HG02870 (cell line): ENCODE data around the gene SPACA4.

Experiments
- ATAC-seq: cut with Tn5 transposase; IDR thresholded peaks from one replicate; pipeline ENCODE4 v1.9.1; 2021; ENCODE audit warnings: mild to moderate bottlenecking, moderate library complexity; ENCODE audit not compliant: unreplicated experiment

The SPACA4 gene

DNA sequence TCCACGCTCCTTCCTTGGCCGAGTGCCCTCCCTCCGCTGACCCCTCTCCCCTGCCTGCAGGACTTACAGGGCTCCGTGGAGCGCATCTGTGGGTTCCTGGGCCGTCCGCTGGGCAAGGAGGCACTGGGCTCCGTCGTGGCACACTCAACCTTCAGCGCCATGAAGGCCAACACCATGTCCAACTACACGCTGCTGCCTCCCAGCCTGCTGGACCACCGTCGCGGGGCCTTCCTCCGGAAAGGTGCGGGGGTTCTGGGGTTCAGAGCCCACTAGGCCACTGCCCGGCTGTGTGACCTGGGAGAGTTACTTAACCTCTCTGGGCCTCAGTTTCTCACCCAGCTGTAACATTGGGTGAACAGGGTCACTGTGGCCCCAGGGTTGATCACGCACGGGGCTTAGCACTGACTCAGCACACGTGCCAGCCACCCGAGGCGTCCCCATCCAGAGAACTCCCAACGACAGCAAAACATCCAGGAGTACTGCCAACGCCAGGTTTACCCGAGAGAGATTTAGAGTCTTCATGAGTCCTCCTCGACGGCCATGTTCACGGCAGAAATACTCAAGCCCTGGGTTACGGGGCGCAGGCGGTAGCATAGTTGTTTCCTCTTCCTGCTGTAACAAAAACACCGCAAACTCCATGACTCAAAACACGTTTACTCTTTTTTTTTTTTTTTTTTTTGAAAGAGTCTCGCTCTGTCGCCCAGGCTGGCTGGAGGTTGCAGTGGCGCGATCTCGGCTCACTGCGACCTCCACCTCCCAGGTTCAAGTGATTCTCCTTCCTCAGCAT is 9.7 kb upstream of the SPACA4 start:
- no peak for ATAC-seq

DNA sequence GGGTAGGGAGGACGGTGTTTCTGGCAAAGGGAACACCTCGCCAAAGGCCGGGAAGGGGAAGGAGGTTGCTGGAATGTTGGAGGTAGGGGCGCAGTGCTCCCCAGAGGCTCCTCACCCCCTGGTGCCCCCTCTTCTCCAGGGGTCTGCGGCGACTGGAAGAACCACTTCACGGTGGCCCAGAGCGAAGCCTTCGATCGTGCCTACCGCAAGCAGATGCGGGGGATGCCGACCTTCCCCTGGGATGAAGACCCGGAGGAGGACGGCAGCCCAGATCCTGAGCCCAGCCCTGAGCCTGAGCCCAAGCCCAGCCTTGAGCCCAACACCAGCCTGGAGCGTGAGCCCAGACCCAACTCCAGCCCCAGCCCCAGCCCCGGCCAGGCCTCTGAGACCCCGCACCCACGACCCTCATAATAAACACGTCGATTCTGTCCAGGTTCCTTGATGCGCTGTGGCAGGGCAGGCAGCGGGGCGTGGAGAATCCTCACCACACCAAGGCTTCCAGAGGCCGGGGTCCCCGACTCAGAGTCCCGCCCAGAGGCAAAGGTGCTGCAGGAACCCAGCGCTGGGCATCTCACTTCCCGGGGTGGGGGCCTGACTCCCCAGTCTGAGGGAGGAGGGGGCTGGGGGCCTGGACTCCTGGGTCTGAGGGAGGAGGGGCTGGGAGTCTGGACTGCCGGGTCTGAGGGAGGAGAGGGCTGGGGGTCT is 7.4 kb upstream of the SPACA4 start:
- no peak for ATAC-seq

GRCh38 chr19:48600679-48601417 is 5.7 kb upstream of the SPACA4 start:
- no peak for ATAC-seq

DNA sequence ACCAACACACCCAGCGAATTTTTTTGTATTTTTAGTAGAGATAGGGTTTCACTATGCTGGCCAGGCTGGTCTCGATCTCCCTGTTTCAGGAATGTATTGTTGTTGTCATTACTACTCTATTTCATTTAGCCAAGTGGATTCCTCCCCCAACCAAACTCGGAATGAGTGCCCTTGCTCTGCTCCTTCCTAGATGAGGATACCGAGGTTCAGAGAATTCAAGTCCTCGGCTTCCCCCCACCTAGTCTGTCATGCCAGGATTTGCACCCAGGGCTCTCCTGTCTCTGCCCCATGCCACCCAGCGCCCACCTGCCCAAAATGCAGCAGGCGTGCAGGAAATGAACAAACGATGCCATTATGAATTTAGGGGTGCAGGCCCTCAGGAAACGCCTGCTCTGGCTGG is 3.5 kb upstream of the SPACA4 start:
- no peak for ATAC-seq

DNA sequence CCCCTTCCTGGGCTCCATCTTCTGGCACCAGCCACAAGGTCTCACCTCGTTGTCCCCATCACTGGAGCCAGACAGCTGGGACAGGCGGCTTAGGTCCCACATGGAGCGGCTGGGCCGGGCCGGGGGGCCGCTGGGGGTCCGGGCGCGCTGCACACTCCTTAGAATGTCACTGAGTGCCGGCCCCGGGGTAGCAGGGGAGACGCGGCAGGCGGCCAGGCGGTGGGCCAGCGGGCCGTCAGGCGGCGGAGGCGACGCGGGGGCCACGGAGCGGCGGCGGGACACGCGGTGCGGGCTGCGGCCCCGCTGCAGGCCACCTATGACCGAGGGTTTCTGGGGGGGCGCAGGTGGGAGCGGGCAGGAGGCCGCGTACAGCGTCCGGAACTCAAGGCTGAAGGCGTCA is 3.1 kb upstream of the SPACA4 start:
- ATAC-seq: no peak

DNA sequence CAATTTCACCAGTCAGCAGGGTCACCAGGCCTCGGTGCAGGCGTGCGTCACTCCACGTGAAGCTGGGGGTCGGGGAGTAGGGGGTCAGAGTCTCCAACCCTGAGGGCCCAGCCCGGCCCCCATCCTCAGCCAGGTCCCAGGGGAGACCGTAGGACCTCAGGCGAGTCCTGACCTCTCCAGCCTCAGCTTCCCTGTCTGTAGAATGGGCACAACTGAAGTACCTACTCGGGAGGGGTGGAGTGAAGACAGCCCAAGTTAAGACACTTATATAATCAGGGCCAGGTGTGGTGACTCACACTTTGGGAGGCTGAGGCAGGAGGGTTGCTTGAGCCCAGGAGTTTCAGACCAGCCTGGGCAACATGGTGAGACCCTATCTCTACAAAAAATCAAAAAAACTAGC is 2.7 kb upstream of the SPACA4 start:
- no peak for ATAC-seq

GRCh38 chr19:48607359-48607755 is 815 bp downstream of the SPACA4 start:
- ATAC-seq: no peak

GRCh38 chr19:48608798-48609263 is 2.3 kb downstream of the SPACA4 start:
- no peak for ATAC-seq

DNA sequence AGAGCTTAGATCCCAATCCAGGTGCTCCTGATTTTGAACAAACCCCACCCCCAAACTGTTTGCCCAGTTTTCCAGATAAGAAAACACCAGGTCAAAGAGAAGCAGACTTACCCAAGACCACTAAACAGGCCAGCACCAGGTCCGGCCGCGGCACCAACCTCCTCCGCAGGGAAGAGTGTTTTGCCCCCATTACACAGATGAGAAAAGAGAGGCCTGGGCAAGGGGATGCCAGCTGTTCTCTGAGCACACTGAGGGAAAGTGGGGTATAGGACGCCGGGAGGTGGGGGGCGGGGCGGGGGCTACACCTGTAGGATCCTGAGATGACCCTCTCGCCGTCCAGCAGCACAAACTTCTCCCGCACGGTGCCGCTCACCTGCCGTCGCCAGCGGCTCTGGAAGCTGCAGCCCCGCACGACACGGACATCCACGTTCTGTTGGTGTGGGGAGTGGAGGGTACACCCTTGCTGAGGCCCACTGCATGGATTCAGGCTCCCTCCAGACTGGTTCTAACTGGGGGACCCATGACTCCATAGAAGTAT is 3.1 kb downstream of the SPACA4 start:
- ATAC-seq: no peak

DNA sequence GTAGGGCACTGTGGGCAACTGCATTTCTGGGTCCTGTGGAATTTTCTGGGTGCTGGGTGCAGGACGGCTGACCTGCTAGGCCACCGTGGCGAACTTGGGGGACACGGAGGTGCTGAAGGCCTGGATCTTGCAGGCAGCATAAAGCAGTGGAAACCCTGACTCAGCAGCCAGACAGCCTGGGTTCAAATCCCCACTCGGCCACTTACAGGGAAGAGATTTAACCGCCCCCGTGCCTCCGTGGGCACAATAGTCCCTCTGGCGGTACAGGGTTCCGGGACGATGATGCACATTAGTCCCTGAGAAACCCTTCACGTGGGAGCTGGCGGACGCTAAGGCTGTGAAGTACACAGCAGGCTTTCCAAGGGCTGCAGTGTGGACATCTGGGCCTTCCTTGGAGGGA is 5.3 kb downstream of the SPACA4 start:
- ATAC-seq: no peak

- no peak for ATAC-seq
Measured at GRCh38 chr19:48613024-48613851, 6.7 kb downstream of the SPACA4 start.

DNA sequence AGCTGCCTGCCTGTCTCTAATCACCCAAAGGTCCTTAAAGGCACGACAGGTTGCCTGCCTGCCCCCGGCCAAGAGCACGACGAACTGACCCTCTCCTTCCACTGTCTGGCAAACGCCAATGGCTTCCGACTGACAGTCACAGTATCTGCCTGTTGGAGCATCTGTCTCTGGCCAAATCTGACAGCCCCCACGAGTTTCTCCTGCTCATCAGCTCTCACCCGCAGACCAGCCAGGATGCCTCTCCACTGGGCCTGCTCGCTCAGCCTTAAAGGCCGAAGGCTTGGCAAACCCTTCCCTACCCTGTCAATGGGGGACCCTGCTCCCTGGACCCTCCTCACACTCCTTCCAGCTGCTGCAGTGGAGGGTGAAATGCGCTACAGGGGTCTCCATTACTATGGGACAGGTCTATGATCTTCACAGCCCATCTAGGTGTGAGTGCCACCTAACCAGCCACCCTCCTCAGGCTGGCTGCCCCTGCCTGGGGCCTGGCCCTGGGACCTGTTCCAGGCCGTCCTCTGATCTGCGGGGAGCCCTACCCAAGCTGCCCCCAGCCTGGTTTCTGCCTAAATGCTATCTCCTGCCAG is 7.4 kb downstream of the SPACA4 start:
- no peak for ATAC-seq

DNA sequence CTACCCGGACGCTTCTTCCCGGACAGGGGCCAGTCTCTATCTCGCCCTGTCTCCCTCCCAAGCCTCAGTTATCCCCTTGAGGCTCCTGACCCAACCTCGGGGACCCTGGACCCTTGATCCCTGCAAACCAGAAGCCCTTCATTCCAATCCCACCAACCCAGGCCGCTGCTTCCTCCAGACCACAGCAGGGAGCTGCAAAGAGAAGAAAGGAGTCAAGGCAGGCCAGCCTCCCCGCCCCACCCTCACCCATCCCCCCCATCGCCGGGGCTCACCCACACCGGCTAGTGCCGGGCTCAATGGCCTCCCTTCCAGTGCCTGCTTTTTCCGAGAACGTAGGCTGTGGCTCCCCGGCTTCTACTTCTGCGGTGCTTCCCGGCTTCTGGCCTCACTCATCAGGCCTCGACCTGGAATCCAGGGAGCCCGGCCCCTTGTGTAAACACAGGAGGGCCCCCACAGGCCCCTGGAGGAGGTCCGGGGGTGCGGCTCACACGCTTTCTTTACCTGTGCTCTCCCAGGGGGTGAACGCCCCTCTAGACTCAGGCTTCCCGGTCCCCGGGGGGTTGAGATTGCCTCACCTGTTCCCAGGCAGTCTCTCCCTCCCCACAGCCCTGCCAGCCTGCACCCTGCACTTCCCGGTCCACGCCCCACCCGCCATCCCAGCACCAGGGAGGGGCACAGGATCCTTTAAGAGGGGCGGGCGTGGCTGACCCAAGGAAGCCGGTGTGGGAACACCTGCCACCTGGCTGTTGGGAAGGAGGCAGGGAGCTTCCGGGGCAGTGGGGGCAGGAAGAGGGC is 8.1 kb downstream of the SPACA4 start, which contains the start of gene FAM83E:
TSS of gene FAM83E (minus strand) at position 641 of the 795 bp plus-strand sequence. CDS start 1,704 bp downstream, outside the sequence.
- no peak for ATAC-seq

DNA sequence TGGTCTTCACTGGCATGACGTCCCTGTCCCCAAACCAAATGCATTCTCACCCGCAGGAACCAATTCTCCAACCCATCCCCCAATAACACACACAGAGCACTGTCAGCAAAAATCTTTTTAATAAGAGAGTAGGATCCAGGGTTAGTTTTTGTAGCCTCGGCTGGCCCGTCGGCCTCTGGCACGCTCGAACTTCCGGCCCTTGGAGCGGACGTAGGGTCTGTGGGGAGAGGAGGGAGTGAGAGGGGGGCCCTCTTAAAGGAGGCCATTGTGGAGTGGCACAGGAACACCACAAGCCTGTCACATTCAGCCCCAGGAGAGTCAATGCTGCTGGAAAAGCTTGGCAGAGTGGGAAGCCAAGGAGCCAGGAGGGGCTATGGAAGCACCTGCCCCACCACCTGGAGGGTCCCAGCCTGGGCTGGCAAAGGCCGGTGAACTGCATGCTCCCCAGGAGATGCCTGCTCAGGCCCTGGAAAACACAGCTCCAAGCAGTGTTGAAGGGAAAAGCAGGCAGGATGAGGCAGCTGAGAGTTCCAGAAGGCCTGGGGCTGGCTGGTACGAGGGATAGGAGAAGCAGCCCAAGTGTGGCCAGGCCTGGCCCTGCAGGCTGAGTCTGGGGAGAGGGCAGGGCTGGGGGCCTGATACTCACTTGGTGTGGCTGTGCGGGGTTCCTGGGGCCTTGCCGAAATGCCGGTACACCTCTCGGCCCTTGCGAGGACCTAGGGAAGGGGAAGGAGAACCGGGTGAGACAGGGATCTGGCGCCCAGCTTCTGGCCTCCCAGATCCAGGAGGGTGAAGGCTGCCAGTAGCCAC is 8.9 kb downstream of the SPACA4 start:
- no peak for ATAC-seq

- no peak for ATAC-seq
Measured at GRCh38 chr19:48616041-48616436, 9.5 kb downstream of the SPACA4 start.

DNA sequence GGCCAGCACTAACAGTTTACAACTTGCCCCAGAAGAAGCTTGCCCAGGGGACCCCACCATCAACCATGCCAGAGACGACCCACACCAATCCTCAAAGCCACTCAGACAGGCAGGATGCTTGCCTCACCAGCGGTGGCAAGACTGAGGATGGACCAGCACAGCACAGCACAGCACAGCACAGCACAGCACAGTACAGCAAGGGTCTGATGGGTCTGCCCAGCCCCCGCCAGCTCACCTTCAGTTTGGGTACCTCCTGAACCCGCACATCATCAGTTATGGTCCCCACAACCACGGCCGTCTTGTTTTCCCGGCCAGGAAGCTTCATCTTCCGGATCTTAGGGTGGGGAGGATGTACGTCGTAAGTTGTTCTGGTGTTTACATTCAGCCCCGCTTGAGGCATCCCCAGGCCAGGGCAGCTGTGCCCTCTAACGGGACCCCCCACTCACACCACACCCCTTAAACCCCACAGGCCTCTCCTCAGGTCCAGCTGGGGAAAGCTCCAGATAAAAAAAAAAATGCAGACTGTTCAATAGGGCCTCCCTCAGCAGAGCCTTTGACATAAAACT is 10.0 kb downstream of the SPACA4 start:
- ATAC-seq: no peak

DNA sequence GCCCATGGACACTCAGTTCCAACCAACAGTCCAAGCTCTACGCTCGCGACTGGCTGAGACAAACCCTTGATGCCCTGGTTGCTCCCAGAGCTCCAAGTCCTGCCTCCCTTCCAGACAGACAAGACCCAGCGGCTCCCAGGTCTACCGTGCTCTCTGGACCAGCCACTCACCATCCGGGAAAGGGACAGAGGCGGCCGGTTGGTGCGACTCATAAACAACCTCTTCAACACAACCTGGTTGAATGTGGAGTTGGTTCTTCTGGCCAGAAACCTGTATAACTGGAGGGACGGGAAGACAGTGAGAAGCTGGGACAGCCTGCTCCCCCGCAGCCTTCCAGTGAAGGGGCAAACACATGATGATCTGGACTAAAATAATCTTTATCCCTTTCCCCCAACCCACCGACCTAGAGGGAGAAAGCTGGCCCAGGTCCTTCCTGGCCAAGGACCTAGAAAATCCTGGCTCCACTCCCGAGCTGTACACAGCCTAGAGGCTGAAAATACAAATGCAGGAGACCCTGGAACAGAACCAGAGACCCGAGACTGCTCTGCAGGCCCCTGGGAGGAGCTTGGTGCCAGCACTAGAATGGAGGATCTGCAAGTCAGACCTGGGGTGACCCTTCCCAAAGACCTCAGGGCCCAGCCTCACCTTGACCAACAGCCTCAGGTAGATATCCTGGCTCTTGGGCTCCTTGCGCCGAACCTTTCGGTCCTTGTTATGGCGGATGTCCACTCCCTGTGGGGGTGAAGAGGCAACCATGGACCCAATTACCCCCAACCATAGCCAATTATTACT is 10.8 kb downstream of the SPACA4 start:
- ATAC-seq: no peak
